Esophagus muscularis mucosa (tissue), 4 donors: ENCODE data around the gene MYO7B. TPM values are rescaled to one million over a fixed set of nuclear protein-coding genes. Genes with fewer than 3 reads are reported as not detected.

Source experiments
- DNase-seq: peaks from one replicate; pipeline ENCODE4 v3.0.0-alpha.2; 2017; ENCODE audit errors: extremely low spot score
- H3K27ac ChIP-seq, 4 donors: fragments of 200-600 bp; sonication (generic); replicated peaks in 1 of 4; 1 replicate in 3 of 4; 2 replicates in 1 of 4; pipeline ENCODE4 v1.5.1; 2016 to 2019; ENCODE audit warnings: mild to moderate bottlenecking in 1 of 4
- H3K27me3 ChIP-seq, 4 donors: fragments of 200-600 bp; sonication (generic); one replicate each; pipeline versions ENCODE4 v1.5.1 to v1.6.0; 2016 to 2019
- H3K36me3 ChIP-seq, 4 donors: fragments of 200-600 bp; sonication (generic); one replicate each; pipeline ENCODE4 v1.5.1; 2016 to 2019
- H3K4me1 ChIP-seq, 4 donors: fragments of 200-600 bp; sonication (generic); one replicate each; pipeline ENCODE4 v1.5.1; 2016 to 2019
- H3K4me3 ChIP-seq, 4 donors: fragments of 200-600 bp; sonication (generic); 1 replicate in 2 of 4; 2 replicates in 2 of 4; pipeline ENCODE4 v1.5.1; 2016 to 2019; ENCODE audit warnings: mild to moderate bottlenecking in 4 of 4, moderate library complexity in 1 of 4
- H3K9me3 ChIP-seq, 4 donors: fragments of 200-600 bp; sonication (generic); 1 replicate in 3 of 4; 2 replicates in 1 of 4; pipeline ENCODE4 v1.5.1; 2016 to 2019
- EP300 ChIP-seq: sonication (generic); formaldehyde crosslinking; IDR thresholded peaks from one replicate; pipeline ENCODE4 v1.6.1; 2017; ENCODE audit warnings: antibody characterized with exemption
- POLR2A ChIP-seq: fragments of 450-650 bp; IDR thresholded peaks from one replicate; pipeline ENCODE4 v1.6.1; 2017; ENCODE audit warnings: antibody characterized with exemption, moderate library complexity, mild to moderate bottlenecking, low read depth
- POLR2AphosphoS5 ChIP-seq, 2 donors: sonication (generic); formaldehyde crosslinking; IDR thresholded peaks; one replicate each; pipeline ENCODE4 v1.6.1; 2017; ENCODE audit warnings: antibody characterized with exemption in 2 of 2
- WGBS: methylation state at CpG from one replicate; pipeline ENCODE4 v1.1.5; 2018; 5-methylcytosine and 5-hydroxymethylcytosine counted together
- intact Hi-C: fragments of 100-400 bp; cut with DNase I; formaldehyde crosslinking; loops from one replicate; pipeline ENCODE4 v1.15.1; 2023
- total RNA-seq, 4 donors: library from RNA; depleted of rRNA; stranded (reverse); fragments of >200 nt; gene quantifications; one replicate each; pipeline versions ENCODE4 v1.1.0 to v1.2.1, GENCODE V29; 2016
- TF ChIP-seq, protein P1 (sequence below), 3 experiments: fragments of 200-600 bp in 2 of 3; fragments of 450-650 bp in 1 of 3; sonication (generic) in 2 of 3; IDR thresholded peaks; one replicate each; pipeline ENCODE4 v1.5.1; 2017 to 2019; ENCODE audit warnings: antibody characterized with exemption in 3 of 3, mild to moderate bottlenecking in 2 of 3, moderate library complexity in 1 of 3

Gene MYO7B
- total RNA-seq, 4 donors from 2014 or later, result 0.19 to 0.98 (median 0.33) TPM; not detected in 1

DNA sequence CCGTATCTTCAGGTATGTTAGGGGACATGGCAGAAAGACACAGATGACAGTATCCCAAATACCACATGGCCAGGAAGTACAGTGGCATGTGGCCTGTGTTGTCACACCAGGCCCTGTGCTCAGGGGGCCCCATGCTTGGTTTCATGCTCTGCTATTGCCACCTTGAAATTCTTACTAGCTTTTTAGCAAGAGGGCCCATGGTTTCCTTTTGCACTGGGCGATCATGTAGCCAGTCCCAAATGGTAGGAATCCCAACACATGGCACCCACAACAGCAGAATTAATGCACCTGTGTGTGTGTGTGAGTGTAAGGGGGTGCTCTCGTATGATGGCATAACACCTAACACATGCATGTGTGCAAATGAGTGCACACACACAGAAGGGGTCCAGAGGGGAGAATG is 39.2 kb downstream of the MYO7B start:
- Histone ChIP-seq H3K36me3 (no peaks in the 10 kb centered on the region), H3K4me1 (peaks cover 16 to 26% (median 19%) of the 10 kb centered on the region in 4 donors), H3K4me3 (no peak overlapping the region), H3K9me3 (no peaks in the 10 kb centered on the region), H3K27me3 (no peaks in the 10 kb centered on the region), H3K27ac (no peak overlapping the region)
- no peak for DNase-seq
- TF ChIP-seq EP300 (no peak), POLR2A (no peak), POLR2AphosphoS5 (IDR thresholded peaks at IDR 0.05) (no peak)
- TF ChIP-seq, protein P1, sequence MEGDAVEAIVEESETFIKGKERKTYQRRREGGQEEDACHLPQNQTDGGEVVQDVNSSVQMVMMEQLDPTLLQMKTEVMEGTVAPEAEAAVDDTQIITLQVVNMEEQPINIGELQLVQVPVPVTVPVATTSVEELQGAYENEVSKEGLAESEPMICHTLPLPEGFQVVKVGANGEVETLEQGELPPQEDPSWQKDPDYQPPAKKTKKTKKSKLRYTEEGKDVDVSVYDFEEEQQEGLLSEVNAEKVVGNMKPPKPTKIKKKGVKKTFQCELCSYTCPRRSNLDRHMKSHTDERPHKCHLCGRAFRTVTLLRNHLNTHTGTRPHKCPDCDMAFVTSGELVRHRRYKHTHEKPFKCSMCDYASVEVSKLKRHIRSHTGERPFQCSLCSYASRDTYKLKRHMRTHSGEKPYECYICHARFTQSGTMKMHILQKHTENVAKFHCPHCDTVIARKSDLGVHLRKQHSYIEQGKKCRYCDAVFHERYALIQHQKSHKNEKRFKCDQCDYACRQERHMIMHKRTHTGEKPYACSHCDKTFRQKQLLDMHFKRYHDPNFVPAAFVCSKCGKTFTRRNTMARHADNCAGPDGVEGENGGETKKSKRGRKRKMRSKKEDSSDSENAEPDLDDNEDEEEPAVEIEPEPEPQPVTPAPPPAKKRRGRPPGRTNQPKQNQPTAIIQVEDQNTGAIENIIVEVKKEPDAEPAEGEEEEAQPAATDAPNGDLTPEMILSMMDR (IDR thresholded peaks at IDR 0.05), result no peak
- intact Hi-C loops, result no loop called here
- WGBS, result 88% methylated on average over 3 of the region's 3 CpGs

DNA sequence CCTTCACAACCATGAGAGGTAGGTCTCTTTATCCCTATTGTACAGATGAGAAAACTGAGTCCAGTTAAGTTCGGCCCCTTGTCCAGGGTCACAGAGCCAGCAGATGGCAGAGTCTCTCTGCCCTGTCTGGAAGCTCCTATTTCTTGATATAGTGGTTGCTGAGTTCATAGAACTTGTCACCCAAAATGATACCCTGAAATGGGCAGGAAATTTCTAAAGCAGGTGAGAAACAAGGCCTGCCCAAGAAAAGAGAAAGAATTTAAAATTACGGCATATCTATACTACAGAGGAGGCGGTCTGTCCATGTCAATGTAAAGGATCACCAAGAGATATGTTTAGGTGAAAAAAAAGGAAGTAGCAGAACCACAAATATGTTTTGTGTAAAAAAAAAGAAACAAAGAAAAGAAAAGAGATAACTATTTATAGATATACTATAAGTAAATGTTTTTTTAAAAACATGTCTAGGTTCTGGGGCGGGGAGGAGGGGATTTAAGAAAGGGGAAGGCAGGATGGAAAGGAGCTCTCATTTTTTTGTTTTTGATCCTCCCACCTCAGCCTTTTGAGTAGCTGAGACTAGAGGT is 39.8 kb downstream of the MYO7B start:
- 87% methylated on average over 4 of the region's 4 CpGs for WGBS
- Histone ChIP-seq H3K27me3 (no peaks in the 10 kb centered on the region), H3K36me3 (no peaks in the 10 kb centered on the region), H3K4me1 (peaks cover 10 to 19% (median 13%) of the 10 kb centered on the region in 4 donors), H3K4me3 (no peak overlapping the region), H3K27ac (no peak overlapping the region), H3K9me3 (no peaks in the 10 kb centered on the region)
- intact Hi-C loops, result no loop called here
- no peak for DNase-seq
- no peak for TF ChIP-seq EP300
- TF ChIP-seq, protein P1 (IDR thresholded peaks at IDR 0.05), result no peak
- TF ChIP-seq POLR2AphosphoS5 (IDR thresholded peaks at IDR 0.05), result no peak
- TF ChIP-seq POLR2A, result no peak

DNA sequence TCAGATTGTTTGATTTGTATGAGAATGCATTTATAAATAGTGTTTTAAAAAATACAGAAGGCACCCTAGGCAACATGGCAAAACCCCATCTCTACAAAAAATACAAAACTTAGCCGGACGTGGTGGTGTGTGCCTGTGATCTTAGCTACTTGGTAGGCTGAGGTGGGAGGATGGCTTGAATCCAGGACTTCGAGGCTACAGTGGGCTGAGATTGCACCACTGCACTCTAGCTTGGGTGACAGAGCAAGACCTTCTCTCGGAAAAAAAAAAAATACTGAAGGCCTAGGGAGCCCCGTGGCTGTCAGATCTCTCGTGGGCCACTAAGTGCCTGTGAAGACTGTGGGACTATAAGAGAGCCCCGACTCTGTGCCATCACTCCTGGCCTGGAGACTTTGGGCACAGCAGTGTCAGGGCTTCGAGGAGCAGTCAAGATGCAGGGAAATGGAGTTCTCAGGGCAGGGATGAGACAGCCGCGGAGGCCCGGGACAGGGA is 40.5 kb downstream of the MYO7B start:
- H3K27me3 ChIP-seq, result no peaks in the 10 kb centered on the region
- peaks cover 10 to 12% (median 11%) of the 10 kb centered on the region in 4 donors for H3K4me1 ChIP-seq
- DNase-seq, result no peak
- TF ChIP-seq, protein P1 (IDR thresholded peaks at IDR 0.05), result no peak
- TF ChIP-seq POLR2A (no peak), EP300 (no peak), POLR2AphosphoS5 (IDR thresholded peaks at IDR 0.05) (no peak)
- no peaks in the 10 kb centered on the region for H3K9me3 ChIP-seq
- H3K27ac ChIP-seq, result peak overlapping the region in 2 of 4 donors; percentile 11 to 22
- intact Hi-C loops, result no loop called here
- no peak overlapping the region for H3K4me3 ChIP-seq
- 65% methylated on average over 8 of the region's 11 CpGs for WGBS
- H3K36me3 ChIP-seq, result no peaks in the 10 kb centered on the region

DNA sequence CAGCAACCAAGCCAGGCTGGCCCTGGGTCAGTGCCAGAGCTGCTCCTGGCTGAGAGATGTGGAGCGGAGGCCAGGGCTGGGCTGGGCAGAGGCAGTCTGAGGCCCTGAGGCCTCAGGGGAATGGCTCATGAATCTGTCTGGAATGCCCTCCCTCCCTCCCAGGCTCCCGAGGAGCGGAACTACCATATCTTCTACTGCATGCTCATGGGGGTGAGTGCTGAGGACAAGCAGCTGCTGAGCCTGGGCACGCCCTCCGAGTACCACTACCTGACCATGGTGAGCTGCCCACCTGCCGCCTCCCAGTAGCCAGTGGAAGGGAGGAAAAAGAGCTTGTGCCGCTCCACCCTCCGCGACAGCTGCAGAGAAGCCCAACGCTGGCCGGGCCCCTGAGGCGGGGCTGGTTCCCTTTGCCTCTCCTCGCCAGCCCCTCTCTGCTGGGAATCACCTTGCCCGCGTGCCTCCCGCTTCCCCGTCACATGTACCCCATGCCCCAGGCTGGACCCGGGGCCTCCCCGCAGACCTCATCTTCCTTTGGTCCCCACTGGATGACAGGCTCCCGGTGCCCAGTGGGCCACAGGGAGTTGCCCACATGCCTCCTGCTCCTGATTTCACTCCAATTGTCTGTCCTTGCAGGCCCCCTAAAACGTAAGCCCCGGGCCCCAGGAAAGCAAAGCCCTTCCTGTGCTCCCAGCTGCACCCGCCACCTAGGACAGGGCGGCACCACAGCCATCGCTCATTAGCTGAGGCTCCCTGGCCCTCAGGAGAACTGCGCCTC is 41.1 kb downstream of the MYO7B start:
- H3K27ac ChIP-seq, result peak overlapping the region in 2 of 4 donors; percentile 11 to 22
- peaks cover 10 to 12% (median 11%) of the 10 kb centered on the region in 4 donors for H3K4me1 ChIP-seq
- no peaks in the 10 kb centered on the region for H3K9me3 ChIP-seq
- intact Hi-C loops, result no loop called here
- H3K27me3 ChIP-seq, result no peaks in the 10 kb centered on the region
- DNase-seq, result peak; percentile 88
- WGBS, result 95% methylated on average over 18 of the region's 26 CpGs
- TF ChIP-seq EP300 (no peak), POLR2A (no peak), POLR2AphosphoS5 (IDR thresholded peaks at IDR 0.05) (no peak)
- H3K36me3 ChIP-seq, result no peaks in the 10 kb centered on the region
- no peak overlapping the region for H3K4me3 ChIP-seq

DNA sequence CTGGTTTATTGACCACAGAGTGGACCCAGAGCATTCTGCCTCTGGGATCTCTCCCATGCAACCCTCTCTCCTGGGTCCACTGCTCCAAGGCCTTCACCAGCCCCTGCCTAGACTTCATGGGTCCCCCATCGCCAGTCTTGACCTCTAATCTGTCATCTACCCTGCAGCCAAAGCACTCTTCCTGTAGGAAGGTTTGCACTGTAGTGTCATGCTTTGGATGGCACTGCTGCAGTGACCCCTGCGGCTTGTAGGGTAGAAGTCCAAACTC is 41.7 kb downstream of the MYO7B start:
- 95% methylated on average over 2 of the region's 2 CpGs for WGBS
- no peak overlapping the region for H3K4me3 ChIP-seq
- no peaks in the 10 kb centered on the region for H3K36me3 ChIP-seq
- no peak overlapping the region for H3K27ac ChIP-seq
- no peak for TF ChIP-seq POLR2AphosphoS5 (IDR thresholded peaks at IDR 0.05)
- TF ChIP-seq, protein P1 (IDR thresholded peaks at IDR 0.05), result no peak
- no peak for TF ChIP-seq EP300
- TF ChIP-seq POLR2A, result no peak
- no peaks in the 10 kb centered on the region for H3K27me3 ChIP-seq
- no peak for DNase-seq
- intact Hi-C loops, result no loop called here
- peaks cover 10 to 12% (median 11%) of the 10 kb centered on the region in 4 donors for H3K4me1 ChIP-seq
- no peaks in the 10 kb centered on the region for H3K9me3 ChIP-seq
